ENCODE measurements around the gene FLNC. TPM values are rescaled to one million over a fixed set of nuclear protein-coding genes. Genes with fewer than 3 reads are reported as not detected.

Gene FLNC
- total and polyA plus RNA-seq, 9 of the 15 experiments (the other 6 are each of a cell fraction or from before 2014, with no cell fraction given), result 0.90 to 155 (median 28.8) TPM

DNA sequence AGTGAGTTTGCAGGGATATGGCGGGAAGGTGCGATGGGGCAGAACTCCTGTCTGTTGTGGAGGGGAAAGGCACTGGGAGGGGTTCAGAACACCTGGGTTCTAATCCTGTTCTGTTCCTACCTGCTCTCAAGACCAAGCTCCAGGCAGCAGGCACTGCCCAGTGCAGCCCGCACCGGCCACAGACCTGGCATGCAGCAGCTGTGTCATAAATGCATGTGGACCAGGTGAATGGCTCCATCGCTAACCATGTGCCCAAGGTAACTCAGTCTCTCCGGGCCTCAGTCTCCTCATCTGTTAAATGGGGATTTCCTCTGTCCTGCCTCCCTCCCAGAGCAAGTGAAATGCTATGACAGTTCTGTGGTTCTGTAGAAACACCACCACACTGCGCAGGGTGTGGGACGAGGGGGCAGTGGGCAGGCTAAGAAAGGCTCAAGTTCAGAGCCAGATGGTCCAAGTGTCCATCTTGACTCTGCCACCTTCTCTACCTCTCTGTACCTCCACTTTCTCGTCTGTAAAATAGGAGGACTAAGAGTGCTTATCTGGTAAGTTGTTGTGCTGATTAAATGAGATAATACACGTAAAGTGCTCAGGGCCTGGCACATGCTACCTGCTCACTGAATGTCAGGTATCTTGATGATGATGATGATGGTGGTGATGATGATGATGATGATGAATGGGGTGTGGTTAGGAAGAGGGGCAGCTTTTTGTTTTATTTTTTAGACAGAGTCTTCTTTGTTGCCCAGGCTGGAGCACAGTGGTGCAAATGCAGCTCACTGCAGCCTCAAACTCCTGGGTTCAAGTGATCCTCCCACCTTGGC is 55.4 kb downstream of the FLNC start (continued):
- TF ChIP-seq, protein P1, sequence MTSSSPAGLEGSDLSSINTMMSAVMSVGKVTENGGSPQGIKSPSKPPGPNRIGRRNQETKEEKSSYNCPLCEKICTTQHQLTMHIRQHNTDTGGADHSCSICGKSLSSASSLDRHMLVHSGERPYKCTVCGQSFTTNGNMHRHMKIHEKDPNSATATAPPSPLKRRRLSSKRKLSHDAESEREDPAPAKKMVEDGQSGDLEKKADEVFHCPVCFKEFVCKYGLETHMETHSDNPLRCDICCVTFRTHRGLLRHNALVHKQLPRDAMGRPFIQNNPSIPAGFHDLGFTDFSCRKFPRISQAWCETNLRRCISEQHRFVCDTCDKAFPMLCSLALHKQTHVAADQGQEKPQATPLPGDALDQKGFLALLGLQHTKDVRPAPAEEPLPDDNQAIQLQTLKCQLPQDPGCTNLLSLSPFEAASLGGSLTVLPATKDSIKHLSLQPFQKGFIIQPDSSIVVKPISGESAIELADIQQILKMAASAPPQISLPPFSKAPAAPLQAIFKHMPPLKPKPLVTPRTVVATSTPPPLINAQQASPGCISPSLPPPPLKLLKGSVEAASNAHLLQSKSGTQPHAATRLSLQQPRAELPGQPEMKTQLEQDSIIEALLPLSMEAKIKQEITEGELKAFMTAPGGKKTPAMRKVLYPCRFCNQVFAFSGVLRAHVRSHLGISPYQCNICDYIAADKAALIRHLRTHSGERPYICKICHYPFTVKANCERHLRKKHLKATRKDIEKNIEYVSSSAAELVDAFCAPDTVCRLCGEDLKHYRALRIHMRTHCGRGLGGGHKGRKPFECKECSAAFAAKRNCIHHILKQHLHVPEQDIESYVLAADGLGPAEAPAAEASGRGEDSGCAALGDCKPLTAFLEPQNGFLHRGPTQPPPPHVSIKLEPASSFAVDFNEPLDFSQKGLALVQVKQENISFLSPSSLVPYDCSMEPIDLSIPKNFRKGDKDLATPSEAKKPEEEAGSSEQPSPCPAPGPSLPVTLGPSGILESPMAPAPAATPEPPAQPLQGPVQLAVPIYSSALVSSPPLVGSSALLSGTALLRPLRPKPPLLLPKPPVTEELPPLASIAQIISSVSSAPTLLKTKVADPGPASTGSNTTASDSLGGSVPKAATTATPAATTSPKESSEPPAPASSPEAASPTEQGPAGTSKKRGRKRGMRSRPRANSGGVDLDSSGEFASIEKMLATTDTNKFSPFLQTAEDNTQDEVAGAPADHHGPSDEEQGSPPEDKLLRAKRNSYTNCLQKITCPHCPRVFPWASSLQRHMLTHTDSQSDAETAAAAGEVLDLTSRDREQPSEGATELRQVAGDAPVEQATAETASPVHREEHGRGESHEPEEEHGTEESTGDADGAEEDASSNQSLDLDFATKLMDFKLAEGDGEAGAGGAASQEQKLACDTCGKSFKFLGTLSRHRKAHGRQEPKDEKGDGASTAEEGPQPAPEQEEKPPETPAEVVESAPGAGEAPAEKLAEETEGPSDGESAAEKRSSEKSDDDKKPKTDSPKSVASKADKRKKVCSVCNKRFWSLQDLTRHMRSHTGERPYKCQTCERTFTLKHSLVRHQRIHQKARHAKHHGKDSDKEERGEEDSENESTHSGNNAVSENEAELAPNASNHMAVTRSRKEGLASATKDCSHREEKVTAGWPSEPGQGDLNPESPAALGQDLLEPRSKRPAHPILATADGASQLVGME (CRISPR knock-in tag; IDR thresholded peaks at IDR 0.05), result no peak
- TF ChIP-seq, protein P2, sequence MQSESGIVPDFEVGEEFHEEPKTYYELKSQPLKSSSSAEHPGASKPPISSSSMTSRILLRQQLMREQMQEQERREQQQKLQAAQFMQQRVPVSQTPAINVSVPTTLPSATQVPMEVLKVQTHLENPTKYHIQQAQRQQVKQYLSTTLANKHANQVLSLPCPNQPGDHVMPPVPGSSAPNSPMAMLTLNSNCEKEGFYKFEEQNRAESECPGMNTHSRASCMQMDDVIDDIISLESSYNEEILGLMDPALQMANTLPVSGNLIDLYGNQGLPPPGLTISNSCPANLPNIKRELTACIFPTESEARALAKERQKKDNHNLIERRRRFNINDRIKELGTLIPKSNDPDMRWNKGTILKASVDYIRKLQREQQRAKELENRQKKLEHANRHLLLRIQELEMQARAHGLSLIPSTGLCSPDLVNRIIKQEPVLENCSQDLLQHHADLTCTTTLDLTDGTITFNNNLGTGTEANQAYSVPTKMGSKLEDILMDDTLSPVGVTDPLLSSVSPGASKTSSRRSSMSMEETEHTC (IDR thresholded peaks at IDR 0.05), result no peak
- no peak for TF ChIP-seq CC2D1A (IDR thresholded peaks at IDR 0.05)
- TF ChIP-seq ZNF280A (IDR thresholded peaks at IDR 0.05; ENCODE audit: low read depth, partially characterized antibody), result no peak
- TF ChIP-seq, protein P3, sequence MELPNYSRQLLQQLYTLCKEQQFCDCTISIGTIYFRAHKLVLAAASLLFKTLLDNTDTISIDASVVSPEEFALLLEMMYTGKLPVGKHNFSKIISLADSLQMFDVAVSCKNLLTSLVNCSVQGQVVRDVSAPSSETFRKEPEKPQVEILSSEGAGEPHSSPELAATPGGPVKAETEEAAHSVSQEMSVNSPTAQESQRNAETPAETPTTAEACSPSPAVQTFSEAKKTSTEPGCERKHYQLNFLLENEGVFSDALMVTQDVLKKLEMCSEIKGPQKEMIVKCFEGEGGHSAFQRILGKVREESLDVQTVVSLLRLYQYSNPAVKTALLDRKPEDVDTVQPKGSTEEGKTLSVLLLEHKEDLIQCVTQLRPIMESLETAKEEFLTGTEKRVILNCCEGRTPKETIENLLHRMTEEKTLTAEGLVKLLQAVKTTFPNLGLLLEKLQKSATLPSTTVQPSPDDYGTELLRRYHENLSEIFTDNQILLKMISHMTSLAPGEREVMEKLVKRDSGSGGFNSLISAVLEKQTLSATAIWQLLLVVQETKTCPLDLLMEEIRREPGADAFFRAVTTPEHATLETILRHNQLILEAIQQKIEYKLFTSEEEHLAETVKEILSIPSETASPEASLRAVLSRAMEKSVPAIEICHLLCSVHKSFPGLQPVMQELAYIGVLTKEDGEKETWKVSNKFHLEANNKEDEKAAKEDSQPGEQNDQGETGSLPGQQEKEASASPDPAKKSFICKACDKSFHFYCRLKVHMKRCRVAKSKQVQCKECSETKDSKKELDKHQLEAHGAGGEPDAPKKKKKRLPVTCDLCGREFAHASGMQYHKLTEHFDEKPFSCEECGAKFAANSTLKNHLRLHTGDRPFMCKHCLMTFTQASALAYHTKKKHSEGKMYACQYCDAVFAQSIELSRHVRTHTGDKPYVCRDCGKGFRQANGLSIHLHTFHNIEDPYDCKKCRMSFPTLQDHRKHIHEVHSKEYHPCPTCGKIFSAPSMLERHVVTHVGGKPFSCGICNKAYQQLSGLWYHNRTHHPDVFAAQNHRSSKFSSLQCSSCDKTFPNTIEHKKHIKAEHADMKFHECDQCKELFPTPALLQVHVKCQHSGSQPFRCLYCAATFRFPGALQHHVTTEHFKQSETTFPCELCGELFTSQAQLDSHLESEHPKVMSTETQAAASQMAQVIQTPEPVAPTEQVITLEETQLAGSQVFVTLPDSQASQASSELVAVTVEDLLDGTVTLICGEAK (IDR thresholded peaks at IDR 0.05), result no peak
- TF ChIP-seq, protein P3 (CRISPR knock-in tag; IDR thresholded peaks at IDR 0.05), result no peak
- no peak for TF ChIP-seq ZNF445 (CRISPR knock-in tag; IDR thresholded peaks at IDR 0.05; ENCODE audit: low read depth)
- no peak for TF ChIP-seq PPARD (CRISPR knock-in tag; IDR thresholded peaks at IDR 0.05)
- TF ChIP-seq HNRNPUL1 (IDR thresholded peaks at IDR 0.05; ENCODE audit: low read length), result no peak
